Panc1 (cell line): ENCODE data around the gene GPD1.

Source experiments
- POLR2AphosphoS5 ChIP-seq: IDR thresholded peaks from 2 replicates; pipeline ENCODE4 v1.6.1; 2012; ENCODE audit warnings: mild to moderate bottlenecking, low read depth, low read length, moderate library complexity
- TCF7L2 ChIP-seq: IDR thresholded peaks from 2 replicates; pipeline ENCODE4 v1.6.1; 2011; ENCODE audit warnings: mild to moderate bottlenecking, low read depth, low read length, inconsistent platforms
- TF ChIP-seq, protein P1 (sequence below): fragments of 450-650 bp; IDR thresholded peaks from 2 replicates; pipeline ENCODE4 v1.5.1; 2017; ENCODE audit warnings: mild to moderate bottlenecking

DNA sequence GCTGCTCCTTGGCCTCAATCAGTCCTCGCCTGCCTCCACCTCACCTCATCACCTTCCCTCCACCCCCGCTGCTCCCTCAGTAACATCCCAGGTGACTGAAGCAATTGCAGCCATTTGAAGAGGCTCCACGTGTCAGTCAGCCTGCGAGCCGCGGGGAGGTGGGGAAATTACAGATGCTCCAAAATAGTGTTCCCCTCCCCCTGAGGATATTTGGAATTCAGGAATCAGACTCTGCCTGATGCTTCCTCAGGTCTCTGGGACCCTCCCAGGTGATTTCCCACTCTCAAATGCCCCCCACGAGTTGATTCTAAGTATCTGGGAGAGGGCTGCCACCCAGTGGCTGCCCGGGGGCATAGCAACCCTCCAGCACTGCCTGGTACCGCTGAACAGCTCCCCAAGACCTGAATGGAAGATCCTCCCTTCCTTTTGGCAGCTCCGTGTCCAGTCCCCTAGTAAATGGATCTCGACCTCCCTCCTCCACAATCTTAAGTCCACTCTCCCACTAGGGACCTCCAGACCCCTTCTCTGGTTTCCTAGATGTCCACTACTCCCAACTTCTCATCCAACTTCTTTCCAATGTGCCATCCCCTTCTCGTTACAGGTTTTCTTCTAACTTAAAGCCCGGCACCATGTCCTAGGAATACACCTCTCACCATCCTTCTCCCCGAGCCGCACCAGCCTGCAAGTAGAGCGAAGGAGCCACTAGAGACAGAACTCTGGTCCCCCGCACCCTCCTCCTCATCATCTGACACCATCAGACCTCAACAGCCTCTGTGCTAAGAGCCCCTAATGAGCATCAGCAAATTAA is 47.8 kb upstream of the GPD1 start:
- TF ChIP-seq, protein P1, sequence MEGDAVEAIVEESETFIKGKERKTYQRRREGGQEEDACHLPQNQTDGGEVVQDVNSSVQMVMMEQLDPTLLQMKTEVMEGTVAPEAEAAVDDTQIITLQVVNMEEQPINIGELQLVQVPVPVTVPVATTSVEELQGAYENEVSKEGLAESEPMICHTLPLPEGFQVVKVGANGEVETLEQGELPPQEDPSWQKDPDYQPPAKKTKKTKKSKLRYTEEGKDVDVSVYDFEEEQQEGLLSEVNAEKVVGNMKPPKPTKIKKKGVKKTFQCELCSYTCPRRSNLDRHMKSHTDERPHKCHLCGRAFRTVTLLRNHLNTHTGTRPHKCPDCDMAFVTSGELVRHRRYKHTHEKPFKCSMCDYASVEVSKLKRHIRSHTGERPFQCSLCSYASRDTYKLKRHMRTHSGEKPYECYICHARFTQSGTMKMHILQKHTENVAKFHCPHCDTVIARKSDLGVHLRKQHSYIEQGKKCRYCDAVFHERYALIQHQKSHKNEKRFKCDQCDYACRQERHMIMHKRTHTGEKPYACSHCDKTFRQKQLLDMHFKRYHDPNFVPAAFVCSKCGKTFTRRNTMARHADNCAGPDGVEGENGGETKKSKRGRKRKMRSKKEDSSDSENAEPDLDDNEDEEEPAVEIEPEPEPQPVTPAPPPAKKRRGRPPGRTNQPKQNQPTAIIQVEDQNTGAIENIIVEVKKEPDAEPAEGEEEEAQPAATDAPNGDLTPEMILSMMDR, result peak; percentile 97
- no peak for TF ChIP-seq POLR2AphosphoS5
- no peak for TF ChIP-seq TCF7L2
